Stimulated activated CD4-positive, alpha-beta T cell treated with anti-CD3 and anti-CD28 coated beads, Interleukin-1b, Interleukin-23, amount 100 ng/mL, for 24 hours (primary cell): ENCODE measurements around the gene ASF1B.
A peak's percentile ranks its signal among the peaks of the same experiment; 100 is the strongest.

ENCODE experiments used
- DNase-seq, 4 experiments: peaks; one replicate each; pipeline ENCODE4 v3.0.0-alpha.2; 2020; ENCODE audit warnings: low read depth in 4 of 4, low spot score in 1 of 4

The ASF1B gene

GRCh38 chr19:14111486-14111885, 24.9 kb downstream of the ASF1B start:
- no peak for DNase-seq

GRCh38 chr19:14110650-14111049, 25.7 kb downstream of the ASF1B start:
- no peak for DNase-seq

GRCh38 chr19:14107581-14108461, 28.6 kb downstream of the ASF1B start:
- no peak for DNase-seq

GRCh38 chr19:14106840-14107239, 29.5 kb downstream of the ASF1B start:
- no peak for DNase-seq

GRCh38 chr19:14105680-14106079, 30.7 kb downstream of the ASF1B start:
- no peak for DNase-seq

- DNase-seq = no peak
These were observed 33.1 kb downstream of the ASF1B start for GRCh38 chr19:14103310-14103709.

GRCh38 chr19:14102756-14103155, 33.6 kb downstream of the ASF1B start:
- DNase-seq = no peak

GRCh38 chr19:14102102-14102696, 34.2 kb downstream of the ASF1B start:
- no peak for DNase-seq

GRCh38 chr19:14101003-14101545, 35.3 kb downstream of the ASF1B start:
- DNase-seq = no peak

GRCh38 chr19:14097532-14098151, 38.7 kb downstream of the ASF1B start:
- no peak for DNase-seq

GRCh38 chr19:14096272-14096992, 40.0 kb downstream of the ASF1B start:
- DNase-seq = no peak

GRCh38 chr19:14094854-14095253, 41.5 kb downstream of the ASF1B start:
- no peak for DNase-seq

- DNase-seq = no peak
These were observed 43.1 kb downstream of the ASF1B start for GRCh38 chr19:14093117-14093823.

- DNase-seq = no peak
These were observed 44.5 kb downstream of the ASF1B start for GRCh38 chr19:14091813-14092462.

- peak in 1 of 4 experiments; percentile 29 for DNase-seq
These were observed 45.1 kb downstream of the ASF1B start for GRCh38 chr19:14091081-14091812.

- DNase-seq = peak; percentile 57 to 83 (median 80)
These were observed 45.8 kb downstream of the ASF1B start, which contains the start of gene SAMD1 for GRCh38 chr19:14090509-14091080. SAMD1 (minus strand) TSS chr19:14090751.

GRCh38 chr19:14089662-14090508, 46.5 kb downstream of the ASF1B start:
- peak in 1 of 4 experiments; percentile 24 for DNase-seq

- DNase-seq = no peak
These were observed 47.1 kb downstream of the ASF1B start for GRCh38 chr19:14089412-14089661.
